ENCODE results near the gene KRTAP6-2.

The KRTAP6-2 gene

GRCh38 chr21:30598802-30599201 lies at the start of gene KRTAP6-2:
Gene KRTAP6-2 (minus strand): TSS chr21:30598902. CDS start chr21:30598874, 28 bp downstream.
- ATAC-seq (no peak), DNase-seq (no peak)
- Mint-ChIP-seq H3K27me3 (no peaks in the 10 kb centered on the region), H3K4me1 (no peaks in the 10 kb centered on the region), H3K4me3 (no peak within 1 kb of the TSS), H3K9me3 (peaks cover 6 to 9% of the 10 kb centered on the region in 2 donors), H3K27ac (no peak within 1 kb of the TSS)

GRCh38 chr21:30646904-30647414 lies 48.3 kb upstream of the KRTAP6-2 start:
- H3K4me1 Mint-ChIP-seq: no peaks in the 10 kb centered on the region
- H3K27ac Mint-ChIP-seq: no peak overlapping the region
- no peak overlapping the region for H3K4me3 Mint-ChIP-seq
- H3K9me3 Mint-ChIP-seq: peaks cover 8 to 11% of the 10 kb centered on the region in 2 donors
- no peaks in the 10 kb centered on the region for H3K27me3 Mint-ChIP-seq
- ATAC-seq (no peak), DNase-seq (no peak)

- Mint-ChIP-seq H3K9me3 (peaks cover 8 to 11% of the 10 kb centered on the region in 2 donors), H3K4me1 (no peaks in the 10 kb centered on the region), H3K4me3 (no peak within 1 kb of the TSS), H3K27ac (no peak within 1 kb of the TSS), H3K27me3 (no peaks in the 10 kb centered on the region)
- ATAC-seq: no peak
- DNase-seq: no peak
These were observed 43.9 kb upstream of the KRTAP6-2 start, which contains the start of gene KRTAP20-3 for GRCh38 chr21:30642564-30642963. Gene KRTAP20-3 (plus strand): TSS chr21:30642864.

- no peaks in the 10 kb centered on the region for H3K27me3 Mint-ChIP-seq
- peaks cover 0 to 4% of the 10 kb centered on the region in 2 donors for H3K9me3 Mint-ChIP-seq
- no peaks in the 10 kb centered on the region for H3K4me1 Mint-ChIP-seq
- no peak overlapping the region for H3K27ac Mint-ChIP-seq
- ATAC-seq (no peak), DNase-seq (no peak)
- no peak overlapping the region for H3K4me3 Mint-ChIP-seq
These were observed 40.0 kb upstream of the KRTAP6-2 start for GRCh38 chr21:30638686-30639085.

GRCh38 chr21:30634906-30635305 lies 36.2 kb upstream of the KRTAP6-2 start, which contains the start of gene KRTAP20-2:
Gene KRTAP20-2 (plus strand): TSS chr21:30635206. CDS start chr21:30635264, 58 bp downstream.
- H3K27ac Mint-ChIP-seq: no peak within 1 kb of the TSS
- H3K4me1 Mint-ChIP-seq: no peaks in the 10 kb centered on the region
- no peak within 1 kb of the TSS for H3K4me3 Mint-ChIP-seq
- H3K27me3 Mint-ChIP-seq: no peaks in the 10 kb centered on the region
- no peaks in the 10 kb centered on the region for H3K9me3 Mint-ChIP-seq
- ATAC-seq (no peak), DNase-seq (no peak)

GRCh38 chr21:30629200-30629599 lies 30.5 kb upstream of the KRTAP6-2 start:
- ATAC-seq (no peak), DNase-seq (no peak)
- Mint-ChIP-seq H3K4me1 (no peaks in the 10 kb centered on the region), H3K9me3 (no peaks in the 10 kb centered on the region), H3K27ac (no peak overlapping the region), H3K27me3 (no peaks in the 10 kb centered on the region), H3K4me3 (no peak overlapping the region)

- ATAC-seq (no peak), DNase-seq (no peak)
- H3K27ac Mint-ChIP-seq: no peak overlapping the region
- H3K9me3 Mint-ChIP-seq: no peaks in the 10 kb centered on the region
- no peaks in the 10 kb centered on the region for H3K27me3 Mint-ChIP-seq
- no peak overlapping the region for H3K4me3 Mint-ChIP-seq
- no peaks in the 10 kb centered on the region for H3K4me1 Mint-ChIP-seq
These were observed 29.4 kb upstream of the KRTAP6-2 start for GRCh38 chr21:30628109-30628508.

- Mint-ChIP-seq H3K9me3 (no peaks in the 10 kb centered on the region), H3K27ac (no peak overlapping the region), H3K27me3 (no peaks in the 10 kb centered on the region), H3K4me3 (no peak overlapping the region), H3K4me1 (no peaks in the 10 kb centered on the region)
- DNase-seq (no peak), ATAC-seq (no peak)
These were observed 26.9 kb upstream of the KRTAP6-2 start for GRCh38 chr21:30625449-30626165.

- DNase-seq (no peak), ATAC-seq (no peak)
- no peaks in the 10 kb centered on the region for H3K4me1 Mint-ChIP-seq
- no peak overlapping the region for H3K27ac Mint-ChIP-seq
- H3K4me3 Mint-ChIP-seq: no peak overlapping the region
- H3K27me3 Mint-ChIP-seq: no peaks in the 10 kb centered on the region
- no peaks in the 10 kb centered on the region for H3K9me3 Mint-ChIP-seq
These were observed 24.7 kb upstream of the KRTAP6-2 start for GRCh38 chr21:30623362-30623761.

GRCh38 chr21:30620522-30620921 lies 21.8 kb upstream of the KRTAP6-2 start, which contains the start of gene KRTAP20-4:
Gene KRTAP20-4 (plus strand): TSS chr21:30620627.
- Mint-ChIP-seq H3K27ac (no peak within 1 kb of the TSS), H3K4me3 (no peak within 1 kb of the TSS), H3K4me1 (no peaks in the 10 kb centered on the region), H3K9me3 (no peaks in the 10 kb centered on the region), H3K27me3 (no peaks in the 10 kb centered on the region)
- DNase-seq (no peak), ATAC-seq (no peak)

GRCh38 chr21:30620080-30620479 lies 21.4 kb upstream of the KRTAP6-2 start:
- Mint-ChIP-seq H3K4me3 (no peak overlapping the region), H3K9me3 (no peaks in the 10 kb centered on the region), H3K27me3 (no peaks in the 10 kb centered on the region), H3K27ac (no peak overlapping the region), H3K4me1 (no peaks in the 10 kb centered on the region)
- ATAC-seq: no peak
- no peak for DNase-seq

- Mint-ChIP-seq H3K4me1 (no peaks in the 10 kb centered on the region), H3K4me3 (no peak within 1 kb of the TSS), H3K9me3 (peaks cover 2% of the 10 kb centered on the region in 2 donors), H3K27ac (no peak within 1 kb of the TSS), H3K27me3 (no peaks in the 10 kb centered on the region)
- DNase-seq: no peak
- ATAC-seq: no peak
These were observed 17.4 kb upstream of the KRTAP6-2 start, which contains the start of gene KRTAP20-1 for GRCh38 chr21:30616125-30616524. Gene KRTAP20-1 (plus strand): TSS chr21:30616425. CDS start chr21:30616455, 30 bp downstream.

- no peak overlapping the region for H3K4me3 Mint-ChIP-seq
- H3K9me3 Mint-ChIP-seq: peaks cover 5 to 7% of the 10 kb centered on the region in 2 donors
- no peaks in the 10 kb centered on the region for H3K4me1 Mint-ChIP-seq
- no peaks in the 10 kb centered on the region for H3K27me3 Mint-ChIP-seq
- ATAC-seq (no peak), DNase-seq (no peak)
- H3K27ac Mint-ChIP-seq: no peak overlapping the region
These were observed 16.5 kb upstream of the KRTAP6-2 start for GRCh38 chr21:30615199-30615598.

- DNase-seq: no peak
- H3K4me1 Mint-ChIP-seq: no peaks in the 10 kb centered on the region
- peak; percentile 43 for ATAC-seq
- no peak within 1 kb of the TSS for H3K27ac Mint-ChIP-seq
- H3K27me3 Mint-ChIP-seq: no peaks in the 10 kb centered on the region
- no peak within 1 kb of the TSS for H3K4me3 Mint-ChIP-seq
- peaks cover 5 to 7% of the 10 kb centered on the region in 2 donors for H3K9me3 Mint-ChIP-seq
These were observed 15.1 kb upstream of the KRTAP6-2 start, which contains the start of gene KRTAP6-1 for GRCh38 chr21:30613836-30614235. Gene KRTAP6-1 (minus strand): TSS chr21:30613930. CDS start chr21:30613904, 26 bp downstream.

- Mint-ChIP-seq H3K27me3 (no peaks in the 10 kb centered on the region), H3K4me1 (no peaks in the 10 kb centered on the region), H3K27ac (no peak overlapping the region), H3K9me3 (peaks cover 5 to 7% of the 10 kb centered on the region in 2 donors), H3K4me3 (no peak overlapping the region)
- DNase-seq: no peak
- ATAC-seq: no peak
These were observed 13.4 kb upstream of the KRTAP6-2 start for GRCh38 chr21:30612132-30612531.

- no peaks in the 10 kb centered on the region for H3K27me3 Mint-ChIP-seq
- H3K9me3 Mint-ChIP-seq: peaks cover 8 to 21% of the 10 kb centered on the region in 2 donors
- no peak overlapping the region for H3K4me3 Mint-ChIP-seq
- ATAC-seq (no peak), DNase-seq (no peak)
- H3K4me1 Mint-ChIP-seq: no peaks in the 10 kb centered on the region
- no peak overlapping the region for H3K27ac Mint-ChIP-seq
These were observed 7.3 kb upstream of the KRTAP6-2 start for GRCh38 chr21:30605968-30606367.
